Type B pancreatic cell (in vitro differentiated cells): Measurements from ENCODE around the gene ZSWIM6. TPM values are rescaled to one million over a fixed set of nuclear protein-coding genes. Genes with fewer than 3 reads are reported as not detected.
A peak's percentile ranks its signal among the peaks of the same experiment; 100 is the strongest.
"Not testable (repeated sequence)": the region's sequence is repeated elsewhere in the genome, so short reads cannot be mapped to it uniquely, and the experiment has no call there.

Source experiments
- DNase-seq: peaks from one replicate; pipeline ENCODE4 v3.0.0; 2021; ENCODE audit warnings: mixed read lengths; ENCODE audit not compliant: unreplicated experiment; ENCODE audit errors: extremely low spot score
- H3K27ac Mint-ChIP-seq: 2 replicates; pipeline ENCODE4 v1.8.0; 2021; ENCODE audit warnings: mild to moderate bottlenecking, mixed read lengths
- H3K27me3 Mint-ChIP-seq: 2 replicates; pipeline ENCODE4 v1.8.0; 2021; ENCODE audit warnings: mixed read lengths
- H3K36me3 Mint-ChIP-seq: 2 replicates; pipeline ENCODE4 v1.8.0; 2021; ENCODE audit warnings: mixed read lengths
- H3K4me1 Mint-ChIP-seq: one replicate; pipeline ENCODE4 v1.8.0; 2021; ENCODE audit warnings: mixed read lengths; ENCODE audit not compliant: unreplicated experiment
- H3K4me3 Mint-ChIP-seq: 2 replicates; pipeline ENCODE4 v1.8.0; 2021; ENCODE audit warnings: mild to moderate bottlenecking, mixed read lengths
- H3K9me3 Mint-ChIP-seq: 2 replicates; pipeline ENCODE4 v1.8.0; 2021; ENCODE audit warnings: mixed read lengths
- CTCF ChIP-seq: fragments of 200-600 bp; sonication (generic); conservative IDR thresholded peaks from 2 replicates; pipeline ENCODE4 v1.5.0; 2021; ENCODE audit warnings: antibody characterized with exemption, mild to moderate bottlenecking
- total RNA-seq: library from RNA; stranded (reverse); gene quantifications from 2 replicates; pipeline ENCODE4 v1.2.1, GENCODE V29; 2021; ENCODE audit warnings: low replicate concordance

Gene ZSWIM6
- total RNA-seq, 1 donor from 2014 or later, result 24.6 TPM

GRCh38 chr5:61407706-61408270, 75.7 kb downstream of the ZSWIM6 start:
- peaks cover 50% of the 10 kb centered on the region for H3K4me1 Mint-ChIP-seq
- no peaks in the 10 kb centered on the region for H3K27me3 Mint-ChIP-seq
- H3K9me3 Mint-ChIP-seq, result peaks cover 4% of the 10 kb centered on the region
- H3K27ac Mint-ChIP-seq, result peak overlapping the region; percentile 90
- TF ChIP-seq CTCF, result no peak
- H3K4me3 Mint-ChIP-seq, result peak overlapping the region; percentile 85
- H3K36me3 Mint-ChIP-seq, result peaks cover 3% of the 10 kb centered on the region
- DNase-seq, result no peak

- H3K4me1 Mint-ChIP-seq, result peaks cover 42% of the 10 kb centered on the region
- peak; percentile 98 for DNase-seq
Measured at GRCh38 chr5:61408476-61409168, 76.6 kb downstream of the ZSWIM6 start.

GRCh38 chr5:61409568-61409967, 77.5 kb downstream of the ZSWIM6 start:
- Mint-ChIP-seq H3K36me3 (peaks cover 3% of the 10 kb centered on the region), H3K4me3 (peak overlapping the region; percentile 63), H3K27me3 (no peaks in the 10 kb centered on the region), H3K9me3 (peaks cover 4% of the 10 kb centered on the region), H3K4me1 (peaks cover 42% of the 10 kb centered on the region), H3K27ac (peak overlapping the region; percentile 90)
- no peak for DNase-seq
- TF ChIP-seq CTCF, result no peak

More at GRCh38 chr5:61408476-61409168, 76.6 kb downstream of the ZSWIM6 start:
- H3K36me3 Mint-ChIP-seq, result peaks cover 3% of the 10 kb centered on the region
- no peak for TF ChIP-seq CTCF
- H3K4me3 Mint-ChIP-seq, result peak overlapping the region; percentile 85
- H3K27me3 Mint-ChIP-seq, result no peaks in the 10 kb centered on the region
- peaks cover 4% of the 10 kb centered on the region for H3K9me3 Mint-ChIP-seq
- H3K27ac Mint-ChIP-seq, result peak overlapping the region; percentile 90

GRCh38 chr5:61410811-61411210, 78.8 kb downstream of the ZSWIM6 start:
- H3K27ac Mint-ChIP-seq, result peak overlapping the region; percentile 48
- no peak overlapping the region for H3K4me3 Mint-ChIP-seq
- H3K9me3 Mint-ChIP-seq, result peaks cover 4% of the 10 kb centered on the region
- no peaks in the 10 kb centered on the region for H3K27me3 Mint-ChIP-seq
- peaks cover 43% of the 10 kb centered on the region for H3K4me1 Mint-ChIP-seq
- TF ChIP-seq CTCF, result no peak
- DNase-seq, result no peak
- peaks cover 3% of the 10 kb centered on the region for H3K36me3 Mint-ChIP-seq

- DNase-seq, result no peak
- no peaks in the 10 kb centered on the region for H3K27me3 Mint-ChIP-seq
- peak overlapping the region; percentile 10 for H3K27ac Mint-ChIP-seq
- peaks cover 3% of the 10 kb centered on the region for H3K36me3 Mint-ChIP-seq
- peaks cover 4% of the 10 kb centered on the region for H3K9me3 Mint-ChIP-seq
- peaks cover 55% of the 10 kb centered on the region for H3K4me1 Mint-ChIP-seq
- no peak for TF ChIP-seq CTCF
- no peak overlapping the region for H3K4me3 Mint-ChIP-seq
Measured at GRCh38 chr5:61412361-61412760, 80.3 kb downstream of the ZSWIM6 start.

GRCh38 chr5:61413205-61413604, 81.1 kb downstream of the ZSWIM6 start:
- not testable (repeated sequence) for H3K9me3 Mint-ChIP-seq, H3K27ac Mint-ChIP-seq

More at GRCh38 chr5:61413205-61413604, 81.1 kb downstream of the ZSWIM6 start:
- H3K4me3 Mint-ChIP-seq, DNase-seq, H3K36me3 Mint-ChIP-seq, H3K27me3 Mint-ChIP-seq: not testable (repeated sequence)
- H3K4me1 Mint-ChIP-seq, result peaks cover 56% of the 10 kb centered on the region
